Omental fat pad (tissue), 4 donors: ENCODE measurements around the gene PKIG. TPM values are rescaled to one million over a fixed set of nuclear protein-coding genes. Genes with fewer than 3 reads are reported as not detected.
"Not testable (repeated sequence)": the region's sequence is repeated elsewhere in the genome, so short reads cannot be mapped to it uniquely, and the experiment has no call there.

Source experiments
- ATAC-seq: fragments of 150-250 bp; one replicate; pipeline ENCODE4 v1.9.1; 2016; ENCODE audit warnings: mild to moderate bottlenecking, moderate library complexity; ENCODE audit not compliant: low FRiP score
- DNase-seq: peaks from one replicate; pipeline ENCODE4 v3.0.0-alpha.2; 2019; ENCODE audit warnings: low spot score
- total RNA-seq, 4 donors: library from RNA; depleted of rRNA; stranded (reverse); fragments of >200 nt; gene quantifications; one replicate each; pipeline ENCODE4 v1.1.0, GENCODE V29; 2016
- TF ChIP-seq, protein P1 (sequence below), 3 donors: fragments of 450-650 bp; IDR thresholded peaks; one replicate each; pipeline ENCODE4 v1.5.1; 2016 to 2017; ENCODE audit warnings: antibody characterized with exemption in 3 of 3, mild to moderate bottlenecking in 3 of 3, moderate library complexity in 2 of 3

PKIG gene
- total RNA-seq, 4 donors from 2014 or later: 90.8 to 133 (median 118) TPM

- DNase-seq (no peak), ATAC-seq (no peak)
- TF ChIP-seq, protein P1, sequence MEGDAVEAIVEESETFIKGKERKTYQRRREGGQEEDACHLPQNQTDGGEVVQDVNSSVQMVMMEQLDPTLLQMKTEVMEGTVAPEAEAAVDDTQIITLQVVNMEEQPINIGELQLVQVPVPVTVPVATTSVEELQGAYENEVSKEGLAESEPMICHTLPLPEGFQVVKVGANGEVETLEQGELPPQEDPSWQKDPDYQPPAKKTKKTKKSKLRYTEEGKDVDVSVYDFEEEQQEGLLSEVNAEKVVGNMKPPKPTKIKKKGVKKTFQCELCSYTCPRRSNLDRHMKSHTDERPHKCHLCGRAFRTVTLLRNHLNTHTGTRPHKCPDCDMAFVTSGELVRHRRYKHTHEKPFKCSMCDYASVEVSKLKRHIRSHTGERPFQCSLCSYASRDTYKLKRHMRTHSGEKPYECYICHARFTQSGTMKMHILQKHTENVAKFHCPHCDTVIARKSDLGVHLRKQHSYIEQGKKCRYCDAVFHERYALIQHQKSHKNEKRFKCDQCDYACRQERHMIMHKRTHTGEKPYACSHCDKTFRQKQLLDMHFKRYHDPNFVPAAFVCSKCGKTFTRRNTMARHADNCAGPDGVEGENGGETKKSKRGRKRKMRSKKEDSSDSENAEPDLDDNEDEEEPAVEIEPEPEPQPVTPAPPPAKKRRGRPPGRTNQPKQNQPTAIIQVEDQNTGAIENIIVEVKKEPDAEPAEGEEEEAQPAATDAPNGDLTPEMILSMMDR (IDR thresholded peaks at IDR 0.05): no peak
Measured at GRCh38 chr20:44649976-44650375, 67.6 kb downstream of the PKIG start.

GRCh38 chr20:44650771-44651433, 68.5 kb downstream of the PKIG start:
- ATAC-seq (no peak), DNase-seq (no peak)
- TF ChIP-seq, protein P1 (IDR thresholded peaks at IDR 0.05): no peak

GRCh38 chr20:44651434-44651683, 69.0 kb downstream of the PKIG start:
- ATAC-seq (no peak), DNase-seq (no peak)
- TF ChIP-seq, protein P1 (IDR thresholded peaks at IDR 0.05): no peak

- DNase-seq (no peak), ATAC-seq (peak; percentile 70)
- TF ChIP-seq, protein P1 (IDR thresholded peaks at IDR 0.05): no peak
Measured at GRCh38 chr20:44651684-44652423, 69.5 kb downstream of the PKIG start, which contains the start of gene ADA. ADA (minus strand) TSS chr20:44651699; CDS start chr20:44651607, 92 bp downstream.

DNA sequence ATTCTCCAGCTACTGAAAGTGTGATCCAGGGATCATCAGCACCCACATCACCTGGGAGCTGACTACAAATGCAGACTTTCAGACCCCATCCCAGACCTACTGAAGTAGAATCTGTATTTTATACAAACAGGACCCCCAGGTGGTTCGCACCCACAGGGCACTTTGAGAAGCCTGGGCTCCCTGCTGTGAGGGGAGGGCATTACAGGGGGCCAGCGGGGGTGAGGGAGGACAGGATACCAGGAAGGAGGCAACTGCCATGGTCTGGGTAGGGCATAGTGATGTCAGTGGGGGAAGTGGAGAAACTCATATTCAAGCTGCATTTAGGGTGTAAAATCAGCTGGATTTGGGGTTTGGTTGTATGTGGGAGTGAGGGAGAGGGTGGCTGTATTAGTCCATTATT, 71.2 kb downstream of the PKIG start:
- DNase-seq (no peak), ATAC-seq (no peak)
- TF ChIP-seq, protein P1 (IDR thresholded peaks at IDR 0.05): no peak

- DNase-seq, ATAC-seq: not testable (repeated sequence)
Measured at GRCh38 chr20:44654210-44654609, 71.8 kb downstream of the PKIG start.

- DNase-seq: no peak
- ATAC-seq: no peak
- TF ChIP-seq, protein P1 (IDR thresholded peaks at IDR 0.05): no peak
Measured at GRCh38 chr20:44656448-44656847, 74.1 kb downstream of the PKIG start.
